ENCODE measurements around the gene SECISBP2.

Gene SECISBP2

GRCh38 chr9:89397471-89397870 is 79.2 kb downstream of the SECISBP2 start:
- H3K36me3 ChIP-seq, result peaks cover 82% of the 10 kb centered on the region

GRCh38 chr9:89398621-89399020 is 80.3 kb downstream of the SECISBP2 start:
- Histone ChIP-seq H3K27me3 (no peaks in the 10 kb centered on the region), H3K9me3 (no peaks in the 10 kb centered on the region), H3K4me3 (ENCODE audit: low read depth in 1 of 2, low read length in 1 of 2) (peak overlapping the region in 1 of 2 experiments; percentile 50), H3K27ac (peak overlapping the region; percentile 90), H3K36me3 (peaks cover 82% of the 10 kb centered on the region), H3K4me1 (ENCODE audit: control insufficient read depth in 1 of 2, insufficient read depth in 1 of 2, low read depth in 1 of 2, low read length in 1 of 2) (peaks cover 51 to 54% of the 10 kb centered on the region in 2 experiments)
- no peak for TF ChIP-seq CTCF (IDR thresholded peaks at IDR 0.05)

More at GRCh38 chr9:89397471-89397870, 79.2 kb downstream of the SECISBP2 start:
- Histone ChIP-seq H3K27me3 (no peaks in the 10 kb centered on the region), H3K4me3 (ENCODE audit: low read depth in 1 of 2, low read length in 1 of 2) (no peak overlapping the region), H3K4me1 (ENCODE audit: control insufficient read depth in 1 of 2, insufficient read depth in 1 of 2, low read depth in 1 of 2, low read length in 1 of 2) (peaks cover 51 to 53% of the 10 kb centered on the region in 2 experiments), H3K9me3 (no peaks in the 10 kb centered on the region), H3K27ac (peak overlapping the region; percentile 90)
- no peak for TF ChIP-seq CTCF (IDR thresholded peaks at IDR 0.05)

- H3K27me3 ChIP-seq, result no peaks in the 10 kb centered on the region
- peak overlapping the region; percentile 90 for H3K27ac ChIP-seq
- no peak for TF ChIP-seq CTCF (IDR thresholded peaks at IDR 0.05)
- no peaks in the 10 kb centered on the region for H3K9me3 ChIP-seq
- peaks cover 81% of the 10 kb centered on the region for H3K36me3 ChIP-seq
- H3K4me1 ChIP-seq (ENCODE audit: control insufficient read depth in 1 of 2, insufficient read depth in 1 of 2, low read depth in 1 of 2, low read length in 1 of 2), result peaks cover 56 to 60% of the 10 kb centered on the region in 2 experiments
- peak overlapping the region; percentile 35 to 50 for H3K4me3 ChIP-seq (ENCODE audit: low read depth in 1 of 2, low read length in 1 of 2)
These were observed 82.3 kb downstream of the SECISBP2 start for GRCh38 chr9:89400403-89401116.

- Histone ChIP-seq H3K27ac (peak overlapping the region; percentile 31), H3K4me1 (ENCODE audit: control insufficient read depth in 1 of 2, insufficient read depth in 1 of 2, low read depth in 1 of 2, low read length in 1 of 2) (peaks cover 68 to 76% of the 10 kb centered on the region in 2 experiments), H3K36me3 (peaks cover 60% of the 10 kb centered on the region), H3K9me3 (no peaks in the 10 kb centered on the region), H3K27me3 (no peaks in the 10 kb centered on the region), H3K4me3 (ENCODE audit: low read depth in 1 of 2, low read length in 1 of 2) (no peak overlapping the region)
- TF ChIP-seq CTCF (IDR thresholded peaks at IDR 0.05), result no peak
These were observed 84.6 kb downstream of the SECISBP2 start for GRCh38 chr9:89402695-89403427.

GRCh38 chr9:89404074-89404473 is 85.8 kb downstream of the SECISBP2 start:
- Histone ChIP-seq H3K4me1 (ENCODE audit: control insufficient read depth in 1 of 2, insufficient read depth in 1 of 2, low read depth in 1 of 2, low read length in 1 of 2) (peaks cover 66 to 76% of the 10 kb centered on the region in 2 experiments), H3K27ac (no peak overlapping the region), H3K4me3 (ENCODE audit: low read depth in 1 of 2, low read length in 1 of 2) (no peak overlapping the region), H3K9me3 (no peaks in the 10 kb centered on the region), H3K36me3 (peaks cover 48% of the 10 kb centered on the region), H3K27me3 (no peaks in the 10 kb centered on the region)
- no peak for TF ChIP-seq CTCF (IDR thresholded peaks at IDR 0.05)
